K562 (cell line): ENCODE measurements around the gene AP3B2. TPM values are rescaled to one million over a fixed set of nuclear protein-coding genes. Genes with fewer than 3 reads are reported as not detected.

Experiments
- ATAC-seq: fragments of 200-7000 bp; cut with Tn5 transposase; 3 replicates; pipeline ENCODE4 v1.9.1; 2020; ENCODE audit warnings: moderate library complexity
- BruUV-seq: library from RNA; stranded (reverse); fragments of 400-500 nt; replicated peaks from 2 replicates; lab custom pipeline; 2021; lab: Mats Ljungman, UMichigan
- CTCF ChIA-PET: fragments of 300-600 bp; formaldehyde crosslinking; extraction: SDS; loops from one replicate; lab custom pipeline; 2021; ENCODE audit warnings: low intra/inter-chr PET ratio; lab: Yijun Ruan, JAX
- POLR2A ChIA-PET: fragments of 300-600, 350-650 bp; sonication (Branson Sonifier 250); formaldehyde crosslinking; extraction: SDS; loops from one replicate; lab custom pipeline; 2021; ENCODE audit warnings: antibody characterized with exemption, inconsistent platforms; lab: Yijun Ruan, JAX
- DNase-seq, 4 experiments: peaks; one replicate each; pipeline versions ENCODE4 v3.0.0 to v3.0.0-alpha.2; 2011 to 2018; ENCODE audit warnings: low spot score in 3 of 4, mixed read lengths in 3 of 4; ENCODE audit errors: extremely low read depth in 1 of 4
- FAIRE-seq: peaks from 2 replicates; lab custom pipeline; 2011; peaks lifted over from hg19 to GRCh38; lab: Jason Lieb, UNC
- H2AFZ ChIP-seq: 2 replicates; pipeline ENCODE4 v1.6.0; 2011; ENCODE audit warnings: low read depth, low read length, control low read depth, inconsistent platforms
- H3K27ac ChIP-seq: fragments of 200-600 bp; 3 replicates; pipeline ENCODE4 v1.8.0; 2011; ENCODE audit warnings: low read depth, mild to moderate bottlenecking, control low read depth, inconsistent platforms, low read length, moderate library complexity, mixed read lengths; ENCODE audit errors: extremely low read depth
- H3K27me3 ChIP-seq, 2 experiments: fragments of 300-600 bp in 1 of 2; 2 replicates in 1 of 2; 3 replicates in 1 of 2; pipeline versions ENCODE4 v1.6.0 to v1.8.0; 2011; ENCODE audit warnings: inconsistent platforms in 2 of 2, low read length in 2 of 2, mild to moderate bottlenecking in 1 of 2, mixed read lengths in 1 of 2, moderate library complexity in 1 of 2; ENCODE audit not compliant: control insufficient read depth in 2 of 2, insufficient read depth in 2 of 2
- H3K36me3 ChIP-seq: fragments of 300-600 bp; 3 replicates; pipeline ENCODE4 v1.8.0; 2011; ENCODE audit warnings: mild to moderate bottlenecking, low read length, inconsistent platforms; ENCODE audit not compliant: control insufficient read depth, insufficient read depth
- H3K4me1 ChIP-seq, 2 experiments: fragments of 200-600 bp in 1 of 2; replicated peaks in 1 of 2; 2 replicates in 1 of 2; 3 replicates in 1 of 2; pipeline versions ENCODE4 v1.5.1 to v1.8.0; 2011; ENCODE audit warnings: inconsistent platforms in 2 of 2, low read length in 2 of 2, mild to moderate bottlenecking in 1 of 2, mixed read lengths in 1 of 2, moderate library complexity in 1 of 2; ENCODE audit not compliant: control insufficient read depth in 2 of 2, insufficient read depth in 2 of 2
- H3K4me2 ChIP-seq: 2 replicates; pipeline ENCODE4 v1.6.1; 2011; ENCODE audit warnings: low read length, control low read depth, inconsistent platforms, mixed read lengths; ENCODE audit not compliant: insufficient read depth
- H3K4me3 ChIP-seq: fragments of 200-600 bp; sonication (generic), shearing (Covaris generic); 2 replicates; pipeline ENCODE4 v1.5.1; 2016; ENCODE audit warnings: control low read depth, inconsistent platforms
- H3K79me2 ChIP-seq: fragments of 200-600 bp; 3 replicates; pipeline ENCODE4 v1.8.0; 2011; ENCODE audit warnings: low read length, inconsistent platforms; ENCODE audit not compliant: control insufficient read depth, insufficient read depth
- H3K9ac ChIP-seq, 2 experiments: 2 replicates each; pipeline versions ENCODE4 v1.6.0 to v1.6.1; 2011; ENCODE audit warnings: low read depth in 2 of 2, low read length in 2 of 2, control low read depth in 1 of 2, inconsistent platforms in 1 of 2, mild to moderate bottlenecking in 1 of 2, mixed read lengths in 1 of 2; ENCODE audit not compliant: insufficient read depth in 1 of 2
- H3K9me1 ChIP-seq: one replicate; pipeline ENCODE4 v1.6.0; 2011; ENCODE audit warnings: inconsistent platforms, mild to moderate bottlenecking, low read length, moderate library complexity; ENCODE audit not compliant: control insufficient read depth, insufficient read depth
- H3K9me3 ChIP-seq: replicated peaks from 2 replicates; pipeline ENCODE4 v1.5.1; 2011; ENCODE audit warnings: low read depth, low read length, inconsistent platforms; ENCODE audit not compliant: control insufficient read depth, insufficient read depth
- H4K20me1 ChIP-seq: replicated peaks from 2 replicates; pipeline ENCODE4 v1.6.1; 2011; ENCODE audit warnings: low read length, inconsistent platforms, mixed read lengths; ENCODE audit not compliant: control insufficient read depth, insufficient read depth
- ARID3B ChIP-seq: fragments of 250-450 bp; sonication (Bioruptor Pico); IDR thresholded peaks from 2 replicates; pipeline ENCODE4 v1.4.0; 2020; ENCODE audit warnings: borderline replicate concordance
- BCLAF1 ChIP-seq, 2 experiments: fragments of 450-650 bp in 1 of 2; IDR thresholded peaks; 2 replicates each; pipeline ENCODE4 v1.6.1; 2011 to 2017; ENCODE audit warnings: low read depth in 2 of 2, antibody characterized with exemption in 1 of 2, borderline replicate concordance in 1 of 2, low read length in 1 of 2, mild to moderate bottlenecking in 1 of 2, mixed read lengths in 1 of 2; ENCODE audit not compliant: control insufficient read depth in 1 of 2
- BDP1 ChIP-seq: IDR thresholded peaks from 3 replicates; pipeline ENCODE4 v1.6.1; 2011; ENCODE audit not compliant: insufficient read length, insufficient read depth
- CBFB ChIP-seq: sonication (generic); formaldehyde crosslinking; IDR thresholded peaks from 2 replicates; pipeline ENCODE4 v1.4.0; 2020; ENCODE audit warnings: mild to moderate bottlenecking, missing genetic modification reagents
- CHD2 ChIP-seq: IDR thresholded peaks from 2 replicates; pipeline ENCODE4 v1.6.1; 2011; ENCODE audit warnings: low read depth, low read length
- CREB5 ChIP-seq: fragments of 250-450 bp; sonication (Bioruptor Pico); IDR thresholded peaks from 2 replicates; pipeline ENCODE4 v1.5.0; 2020; ENCODE audit warnings: mild to moderate bottlenecking
- DPF2 ChIP-seq: fragments of 450-650 bp; IDR thresholded peaks from 2 replicates; pipeline ENCODE4 v1.6.1; 2016
- SMARCA4 ChIP-seq: fragments of 450-650 bp; IDR thresholded peaks from 2 replicates; pipeline ENCODE4 v1.6.1; 2016
- SRSF7 ChIP-seq: fragments of 200-400 bp; formaldehyde crosslinking; optimal IDR thresholded peaks from 2 replicates; pipeline ENCODE3; 2017; ENCODE audit warnings: mild to moderate bottlenecking, low read depth, low read length
- TBP ChIP-seq: optimal IDR thresholded peaks from 2 replicates; pipeline ENCODE3; 2011; ENCODE audit warnings: low read depth, low read length, improper control_type of control experiment
- ZNF584 ChIP-seq: fragments of 200-800 bp; sonication (Bioruptor generic); IDR thresholded peaks from 2 replicates; pipeline ENCODE4 v1.6.1; 2016; ENCODE audit warnings: low read depth, mild to moderate bottlenecking, missing genetic modification characterization, missing compliant biosample characterization
- ZNF785 ChIP-seq: fragments of 250-450 bp; sonication (Bioruptor Pico); IDR thresholded peaks from 2 replicates; pipeline ENCODE4 v1.4.0; 2020; ENCODE audit warnings: mild to moderate bottlenecking
- WGBS: fragments of 100-300 bp; shearing (Covaris generic); methylation state at CpG from one replicate; pipeline ENCODE4 v1.1.6; 2016; ENCODE audit warnings: low coverage, mixed read lengths; ENCODE audit not compliant: insufficient coverage; ENCODE audit errors: missing lambda C conversion rate; 5-methylcytosine and 5-hydroxymethylcytosine counted together
- in situ Hi-C: fragments of 300-500 bp; cut with MboI; formaldehyde crosslinking; loops from 4 replicates; pipeline ENCODE4 v1.15.0; 2018; ENCODE audit warnings: inconsistent platforms, mixed read lengths
- intact Hi-C: fragments of 100-400 bp; cut with micrococcal nuclease; formaldehyde crosslinking; loops from 2 replicates; pipeline ENCODE4 v1.14.2; 2022
- polyA plus RNA-seq, 8 experiments: library from polyadenylated mRNA; depleted of rRNA in 4 of 8; stranded (reverse) in 5 of 8; unstranded in 3 of 8; fragments of >200 nt; fragmentation: Nextera tagmentation in 2 of 8; fragmentation: Illumina TruSeq in 1 of 8; extraction: Ambion mirVana in 2 of 8; extraction: Trizol in 1 of 8; gene quantifications; 2 replicates each; pipeline versions ENCODE4 v1.2.1 to v1.2.3, GENCODE V29; 2011 to 2014; ENCODE audit warnings: inconsistent platforms in 1 of 8, missing spikeins in 1 of 8
- total RNA-seq, 7 experiments: library from RNA; depleted of rRNA in 6 of 7; stranded (reverse); fragments of >200 nt in 6 of 7; fragmentation: Illumina TruSeq in 2 of 7; extraction: Trizol in 2 of 7; gene quantifications; 2 replicates each; pipeline versions ENCODE4 v1.2.1 to v1.2.3, GENCODE V29; 2011 to 2021; ENCODE audit warnings: low replicate concordance in 1 of 7
- TF ChIP-seq, protein P1 (sequence below): conservative IDR thresholded peaks from 2 replicates; pipeline ENCODE4 v1.6.1; 2011; ENCODE audit warnings: low read depth, mild to moderate bottlenecking, low read length; ENCODE audit not compliant: control insufficient read depth

The AP3B2 gene
- total and polyA plus RNA-seq, 9 of the 15 experiments (the other 6 are each of a cell fraction or from before 2014, with no cell fraction given) = 0.03 to 0.15 (median 0.10) TPM; not detected in 2

- FAIRE-seq (no peak), ATAC-seq (peak; percentile 98), DNase-seq (peak; percentile 92 to 98 (median 96))
- no peaks in the 10 kb centered on the region for H4K20me1 ChIP-seq
- no peaks in the 10 kb centered on the region for H3K9me1 ChIP-seq
- in situ Hi-C loops = no loop called here
- H3K27me3 ChIP-seq = peaks cover 0 to 9% of the 10 kb centered on the region in 2 experiments; a peak in 1 of 5 replicates
- H3K9me3 ChIP-seq = no peaks in the 10 kb centered on the region
- CTCF ChIA-PET = interaction anchor here (0.7 kb wide), 1 partner anchor 95 kb away, joined by 3 read pairs; no protein-coding TSS in a partner anchor
- H3K4me2 ChIP-seq = peak overlapping the region; percentile 92
- no peaks in the 10 kb centered on the region for H3K79me2 ChIP-seq
- H3K36me3 ChIP-seq = no peaks in the 10 kb centered on the region
- 6% methylated on average over 54 of the region's 76 CpGs for WGBS
- POLR2A ChIA-PET = interaction anchor here (0.6 to 2.6 kb wide), 5 partner anchors 18 to 330 kb away, joined by 3 to 24 read pairs (median 4); partner anchors contain the start of gene RPS17
- H3K4me3 ChIP-seq = peak overlapping the region; percentile 85
- H2AFZ ChIP-seq = peak overlapping the region; percentile 100
- BruUV-seq = TSS peak; percentile 95
- H3K4me1 ChIP-seq = peaks cover 14 to 23% of the 10 kb centered on the region in 2 experiments; a peak in 4 of 5 replicates
- H3K27ac ChIP-seq = peak overlapping the region; percentile 70
- intact Hi-C loops = loop anchor here (2.0 to 5.0 kb wide), 2 partner anchors 36 to 127 kb away; partner anchors contain the start of genes FSD2 and WHAMM
- peak overlapping the region; percentile 74 to 98 for H3K9ac ChIP-seq
- TF ChIP-seq BCLAF1 (IDR thresholded peaks at IDR 0.05; ENCODE audit: borderline replicate concordance in 1 of 2, control insufficient read depth in 1 of 2, low read depth in 2 of 2, low read length in 1 of 2) (no peak), ZNF584 (no peak), ARID3B (CRISPR knock-in tag) (no peak), CHD2 (no peak), TBP (peak; percentile 70), SMARCA4 (no peak), CBFB (0 out of 2 replicates have a peak, but pooled peaks have one; percentile 24), SRSF7 (no peak), CREB5 (no peak), DPF2 (0 out of 2 replicates have a peak, but pooled peaks have one; percentile 5), ZNF785 (no peak), BDP1 (no peak)
- TF ChIP-seq, protein P1, sequence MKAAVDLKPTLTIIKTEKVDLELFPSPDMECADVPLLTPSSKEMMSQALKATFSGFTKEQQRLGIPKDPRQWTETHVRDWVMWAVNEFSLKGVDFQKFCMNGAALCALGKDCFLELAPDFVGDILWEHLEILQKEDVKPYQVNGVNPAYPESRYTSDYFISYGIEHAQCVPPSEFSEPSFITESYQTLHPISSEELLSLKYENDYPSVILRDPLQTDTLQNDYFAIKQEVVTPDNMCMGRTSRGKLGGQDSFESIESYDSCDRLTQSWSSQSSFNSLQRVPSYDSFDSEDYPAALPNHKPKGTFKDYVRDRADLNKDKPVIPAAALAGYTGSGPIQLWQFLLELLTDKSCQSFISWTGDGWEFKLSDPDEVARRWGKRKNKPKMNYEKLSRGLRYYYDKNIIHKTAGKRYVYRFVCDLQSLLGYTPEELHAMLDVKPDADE = peak; percentile 66; the same call in 1 of the 2 replicates
These were observed 29.2 kb downstream of the AP3B2 start for GRCh38 chr15:82680200-82681102.
